Heart left ventricle (tissue), 16 donors: ENCODE results near the gene KRT1. TPM values are rescaled to one million over a fixed set of nuclear protein-coding genes. Genes with fewer than 3 reads are reported as not detected.

Experiments
- ATAC-seq, 4 donors: fragments of 200-7000 bp; cut with Tn5 transposase; one replicate each; pipeline ENCODE4 v1.9.1; 2020 to 2022; ENCODE audit warnings: moderate library complexity in 4 of 4, mild to moderate bottlenecking in 3 of 4, moderate number of reproducible peaks in 1 of 4
- DNase-seq, 5 donors: peaks; one replicate each; pipeline ENCODE4 v3.0.0-alpha.2; 2020
- H3K27ac ChIP-seq, 12 donors: fragments of 200-600 bp; sonication (generic) in 4 of 12; one replicate each; pipeline versions ENCODE4 v1.5.0 to v1.8.0; 2016 to 2022; ENCODE audit warnings: mild to moderate bottlenecking in 2 of 12
- H3K27me3 ChIP-seq, 9 donors: fragments of 200-600 bp; sonication (generic) in 2 of 9; one replicate each; pipeline versions ENCODE4 v1.5.1 to v1.8.0; 2016 to 2022; ENCODE audit warnings: mild to moderate bottlenecking in 3 of 9
- H3K36me3 ChIP-seq, 9 donors: fragments of 200-600 bp; sonication (generic) in 2 of 9; one replicate each; pipeline versions ENCODE4 v1.5.0 to v1.8.0; 2018 to 2022; ENCODE audit warnings: mild to moderate bottlenecking in 2 of 9
- H3K4me1 ChIP-seq, 12 donors: fragments of 200-600 bp; sonication (generic) in 4 of 12; one replicate each; pipeline versions ENCODE4 v1.5.0 to v1.8.0; 2016 to 2022; ENCODE audit warnings: mild to moderate bottlenecking in 3 of 12
- H3K4me3 ChIP-seq, 12 donors: fragments of 200-600 bp; sonication (generic) in 4 of 12; one replicate each; pipeline versions ENCODE4 v1.5.0 to v1.8.0; 2017 to 2022; ENCODE audit warnings: mild to moderate bottlenecking in 9 of 12, moderate library complexity in 4 of 12
- H3K9me3 ChIP-seq, 12 donors: fragments of 200-600 bp; sonication (generic) in 4 of 12; one replicate each; pipeline versions ENCODE4 v1.5.0 to v1.8.0; 2016 to 2022; ENCODE audit warnings: mild to moderate bottlenecking in 1 of 12
- POLR2A ChIP-seq, 2 donors: fragments of 450-650 bp; IDR thresholded peaks; one replicate each; pipeline ENCODE4 v1.6.1; 2017; ENCODE audit warnings: antibody characterized with exemption in 2 of 2, mild to moderate bottlenecking in 2 of 2, moderate library complexity in 2 of 2
- WGBS, 4 donors: extraction: QIAGEN DNeasy Blood & Tissue Kit in 2 of 4; methylation state at CpG; one replicate each; pipeline versions ENCODE4 v1.1.5 to v1.1.7; 2013 to 2018; 5-methylcytosine and 5-hydroxymethylcytosine counted together
- intact Hi-C, 10 donors: fragments of 100-400 bp; cut with DNase I; formaldehyde crosslinking; loops; one replicate each; pipeline versions ENCODE4 v1.11.1 to v1.14.2; 2022
- polyA plus RNA-seq, 2 donors: library from polyadenylated mRNA; stranded (reverse); fragments of 200-250 nt; gene quantifications; one replicate each; pipeline ENCODE4 v1.2.3, GENCODE V29; 2013
- total RNA-seq, 9 donors: library from RNA; depleted of rRNA in 2 of 9; stranded (reverse); fragments of >200 nt in 2 of 9; fragmentation: NEBNext Ultra II Directional in 3 of 9; extraction: Animal tissue kit (Norgen Biotek cat#: 25700) in 3 of 9; gene quantifications; one replicate each; pipeline versions ENCODE4 v1.1.0 to v1.2.4, GENCODE V29; 2016 to 2023
- TF ChIP-seq, protein P1 (sequence below), 12 donors: fragments of 200-600 bp; sonication (generic) in 4 of 12; IDR thresholded peaks; one replicate each; pipeline versions ENCODE4 v1.5.0 to v1.8.0; 2018 to 2022; ENCODE audit warnings: antibody characterized with exemption in 12 of 12, mild to moderate bottlenecking in 5 of 12
- donor health status: ischemic (EF 13 %, LVEDD 7.1; RV severe dilation, severe dysfunction).
- donor health status: healthy with polysubstance abuse.
- donor health status: DM: no; HTN: yes; CAD: no.
- donor health status: DM: no; HTN: no; CAD: no.
- donor health status: ischemic (EF 25% LVEDD 6.9; RV normal size, moderate dysfunction).
- donor health status: ischemic (EF 25% LVEDD 5.7; RV mildly dilated, moderate dysfunction).
- donor health status: healthy.
- donor health status: DM: yes; HTN: yes; CAD: no.
- donor health status: ischemic (EF 35%, LVEDD 5.7; RV mildly dilated, moderate dysfunction).
- donor health status: nonischemic (EF 11% LVEDD 7.7; RV severe dilation, severe dysfunction).
- donor health status: DM: yes; HTN: yes; CAD: no.
- donor health status: PGD.
- donor health status: ischemic (EF 29% LVEDD 5.4; RV normal size, mild dysfunction).
- donor health status: nonischemic (EF 23%, LVEDD 6.1; RV moderate dilation, normal function).

The KRT1 gene
- total and polyA plus RNA-seq, 11 donors: 0.35 TPM; not detected in 10

DNA sequence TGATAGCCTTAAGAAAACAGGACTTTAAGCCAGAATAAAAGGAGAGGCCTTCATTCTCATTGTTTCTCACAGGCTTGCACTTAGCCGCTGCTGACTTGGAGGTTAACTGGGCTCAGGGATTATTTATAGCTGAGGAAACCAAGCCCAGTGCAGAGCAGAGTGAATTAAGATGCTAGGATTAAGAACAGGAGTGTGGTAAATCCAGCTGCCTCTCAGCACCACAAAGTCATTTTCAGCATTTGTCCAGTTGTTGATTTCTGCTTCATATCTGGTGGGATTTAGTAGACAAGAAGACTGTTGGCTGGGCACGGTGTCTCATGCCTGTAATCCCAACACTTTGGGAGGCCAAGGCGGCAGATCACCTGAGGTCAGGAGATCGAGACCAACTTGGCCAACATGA lies 47.6 kb downstream of the KRT1 start:
- H3K4me3 ChIP-seq: no peak overlapping the region
- no peaks in the 10 kb centered on the region for H3K36me3 ChIP-seq
- ATAC-seq: no peak
- peaks cover 0 to 13% (median 0%) of the 10 kb centered on the region in 9 donors for H3K27me3 ChIP-seq
- TF ChIP-seq POLR2A (IDR thresholded peaks at IDR 0.05): no peak
- TF ChIP-seq, protein P1, sequence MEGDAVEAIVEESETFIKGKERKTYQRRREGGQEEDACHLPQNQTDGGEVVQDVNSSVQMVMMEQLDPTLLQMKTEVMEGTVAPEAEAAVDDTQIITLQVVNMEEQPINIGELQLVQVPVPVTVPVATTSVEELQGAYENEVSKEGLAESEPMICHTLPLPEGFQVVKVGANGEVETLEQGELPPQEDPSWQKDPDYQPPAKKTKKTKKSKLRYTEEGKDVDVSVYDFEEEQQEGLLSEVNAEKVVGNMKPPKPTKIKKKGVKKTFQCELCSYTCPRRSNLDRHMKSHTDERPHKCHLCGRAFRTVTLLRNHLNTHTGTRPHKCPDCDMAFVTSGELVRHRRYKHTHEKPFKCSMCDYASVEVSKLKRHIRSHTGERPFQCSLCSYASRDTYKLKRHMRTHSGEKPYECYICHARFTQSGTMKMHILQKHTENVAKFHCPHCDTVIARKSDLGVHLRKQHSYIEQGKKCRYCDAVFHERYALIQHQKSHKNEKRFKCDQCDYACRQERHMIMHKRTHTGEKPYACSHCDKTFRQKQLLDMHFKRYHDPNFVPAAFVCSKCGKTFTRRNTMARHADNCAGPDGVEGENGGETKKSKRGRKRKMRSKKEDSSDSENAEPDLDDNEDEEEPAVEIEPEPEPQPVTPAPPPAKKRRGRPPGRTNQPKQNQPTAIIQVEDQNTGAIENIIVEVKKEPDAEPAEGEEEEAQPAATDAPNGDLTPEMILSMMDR (IDR thresholded peaks at IDR 0.05): no peak
- H3K27ac ChIP-seq: no peak overlapping the region
- 76 to 90% (median 81%) methylated on average over 4 of the region's 4 CpGs for WGBS, 4 donors
- no peaks in the 10 kb centered on the region for H3K9me3 ChIP-seq
- H3K4me1 ChIP-seq: peaks cover 0 to 3% (median 0%) of the 10 kb centered on the region in 12 donors
- no peak for DNase-seq
- intact Hi-C loops: no loop called here

DNA sequence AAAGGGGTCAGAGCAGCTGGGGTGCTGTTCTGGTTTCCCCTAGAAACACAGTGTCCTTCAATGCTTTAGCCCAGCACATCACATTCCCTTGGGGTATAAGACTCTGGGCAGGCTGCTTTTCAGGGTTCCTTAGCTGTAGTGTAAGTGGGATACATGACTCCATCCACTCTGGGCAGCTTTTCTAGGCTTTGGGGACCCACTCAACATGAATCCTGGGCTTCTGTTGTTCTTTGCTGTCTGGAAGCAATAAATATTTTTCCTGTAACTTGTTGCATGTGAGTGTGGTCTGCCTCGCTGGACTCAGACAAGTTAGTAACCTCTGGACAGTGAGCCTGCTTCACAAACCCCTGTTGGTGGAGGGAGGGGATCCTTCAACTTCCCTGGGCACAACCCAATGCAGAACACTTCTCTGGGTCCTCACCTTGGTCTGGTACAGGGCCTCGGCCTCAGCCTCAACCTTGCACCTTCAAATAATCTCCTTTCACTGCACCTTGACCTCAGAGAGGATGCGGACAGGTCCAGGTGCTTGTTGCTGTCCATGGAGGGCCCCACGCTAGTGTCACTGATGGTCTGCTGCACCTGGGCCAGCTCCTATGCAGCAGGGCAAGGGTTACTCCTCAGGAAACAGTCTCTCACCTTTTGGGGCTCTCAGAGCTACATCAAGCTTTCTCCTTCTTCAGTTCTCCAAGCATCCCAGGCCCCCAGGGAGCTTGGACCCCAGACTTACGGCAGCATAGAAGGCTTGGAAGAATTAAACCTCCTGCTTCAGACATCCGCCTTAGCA lies 48.3 kb downstream of the KRT1 start:
- peaks cover 0 to 13% (median 0%) of the 10 kb centered on the region in 9 donors for H3K27me3 ChIP-seq
- peaks cover 0 to 3% (median 0%) of the 10 kb centered on the region in 12 donors for H3K4me1 ChIP-seq
- DNase-seq (no peak), ATAC-seq (no peak)
- intact Hi-C loops: no loop called here
- H3K9me3 ChIP-seq: no peaks in the 10 kb centered on the region
- H3K4me3 ChIP-seq: no peak overlapping the region
- TF ChIP-seq, protein P1 (IDR thresholded peaks at IDR 0.05): no peak
- TF ChIP-seq POLR2A (IDR thresholded peaks at IDR 0.05): no peak
- no peaks in the 10 kb centered on the region for H3K36me3 ChIP-seq
- WGBS, 4 donors: 80 to 91% (median 83%) methylated on average over 6 of the region's 6 CpGs
- no peak overlapping the region for H3K27ac ChIP-seq

DNA sequence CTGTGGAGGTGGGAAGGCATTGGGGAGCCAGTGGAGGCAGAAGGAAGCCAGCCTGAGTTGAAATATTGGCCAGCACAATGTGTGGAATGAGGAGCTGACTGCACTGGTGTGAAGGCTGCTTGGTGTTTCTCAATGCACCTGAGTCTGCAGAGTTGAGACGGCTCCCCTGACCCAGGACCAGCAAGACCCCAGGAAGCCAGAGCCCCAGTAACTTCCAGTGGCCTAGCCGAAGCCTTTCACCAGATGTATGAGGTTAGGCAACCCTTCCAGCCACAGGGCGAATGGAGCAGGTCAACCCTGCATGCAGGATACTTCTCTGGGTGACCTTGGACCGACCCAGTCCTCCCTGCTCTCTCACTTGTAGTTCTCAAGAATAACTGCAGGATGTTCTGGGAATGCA lies 48.9 kb downstream of the KRT1 start:
- WGBS, 4 donors: 45 to 68% (median 54%) methylated on average over 3 to 4 of the region's 4 CpGs
- peaks cover 0 to 13% (median 0%) of the 10 kb centered on the region in 9 donors for H3K27me3 ChIP-seq
- H3K4me1 ChIP-seq: peaks cover 0 to 3% (median 0%) of the 10 kb centered on the region in 12 donors
- no peaks in the 10 kb centered on the region for H3K36me3 ChIP-seq
- H3K4me3 ChIP-seq: no peak overlapping the region
- ATAC-seq (no peak), DNase-seq (no peak)
- H3K9me3 ChIP-seq: no peaks in the 10 kb centered on the region
- H3K27ac ChIP-seq: no peak overlapping the region
- TF ChIP-seq POLR2A (IDR thresholded peaks at IDR 0.05): no peak
- TF ChIP-seq, protein P1 (IDR thresholded peaks at IDR 0.05): no peak
- intact Hi-C loops: no loop called here

DNA sequence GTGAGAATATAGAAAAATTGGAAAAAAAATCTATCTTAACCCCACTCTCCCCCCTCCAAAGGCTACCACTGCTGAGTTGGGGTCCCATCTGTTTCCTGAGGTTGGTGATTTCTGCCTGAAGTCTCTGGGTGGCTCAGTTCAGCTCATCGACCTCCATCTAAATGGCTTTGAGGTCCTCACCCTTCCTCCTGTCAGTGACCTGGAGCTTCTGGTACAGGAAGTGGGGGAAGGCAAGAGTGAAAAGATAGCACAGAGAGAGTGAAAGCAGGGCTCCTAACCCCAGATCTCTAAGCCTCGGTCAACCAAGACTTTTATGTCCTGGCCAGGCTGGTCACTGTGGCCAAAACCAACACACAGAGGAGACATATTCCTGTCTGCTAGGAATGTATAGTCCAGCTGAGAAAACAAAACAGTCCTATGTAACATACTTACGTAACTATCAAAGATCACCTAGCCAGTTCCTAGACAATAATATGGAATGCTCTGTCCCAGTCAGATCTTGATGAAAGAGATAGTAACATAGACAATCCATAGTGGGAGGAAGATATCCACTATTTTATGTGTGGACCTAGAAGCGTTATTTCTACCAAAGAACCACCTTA lies 49.5 kb downstream of the KRT1 start:
- ATAC-seq: no peak
- WGBS, 4 donors: 62 to 70% (median 67%) methylated on average over 4 of the region's 4 CpGs
- DNase-seq: no peak

More for the DNA sequence above, 49.5 kb downstream of the KRT1 start:
- TF ChIP-seq POLR2A (IDR thresholded peaks at IDR 0.05): no peak
- TF ChIP-seq, protein P1 (IDR thresholded peaks at IDR 0.05): no peak
- Histone ChIP-seq H3K27ac (no peak overlapping the region), H3K9me3 (no peaks in the 10 kb centered on the region), H3K4me3 (no peak overlapping the region), H3K27me3 (peaks cover 0 to 13% (median 0%) of the 10 kb centered on the region in 9 donors), H3K4me1 (peaks cover 0 to 3% (median 0%) of the 10 kb centered on the region in 12 donors), H3K36me3 (no peaks in the 10 kb centered on the region)
- intact Hi-C loops: no loop called here
